Kidney (tissue), 14 donors: ENCODE results near the gene DCXR. TPM values are rescaled to one million over a fixed set of nuclear protein-coding genes. Genes with fewer than 3 reads are reported as not detected.
A peak's percentile ranks its signal among the peaks of the same experiment; 100 is the strongest.

Source experiments
- DNase-seq, 5 donors: peaks; one replicate each; pipeline ENCODE4 v3.0.0-alpha.2; 2013 to 2020
- FAIRE-seq: peaks from 2 replicates; lab custom pipeline; 2012; peaks lifted over from hg19 to GRCh38; lab: Jason Lieb, UNC
- H3K27ac ChIP-seq, 2 donors: one replicate each; pipeline ENCODE4 v1.7.0; 2013; ENCODE audit warnings: low read depth in 2 of 2, low read length in 2 of 2, inconsistent platforms in 1 of 2
- H3K27me3 ChIP-seq: one replicate; pipeline ENCODE4 v1.7.1; 2013; ENCODE audit warnings: low read length, inconsistent platforms; ENCODE audit not compliant: control insufficient read depth, insufficient read depth
- H3K36me3 ChIP-seq, 3 donors: one replicate each; pipeline versions ENCODE4 v1.7.0 to v1.7.1; 2013; ENCODE audit warnings: low read length in 3 of 3, control low read depth in 1 of 3, inconsistent platforms in 1 of 3; ENCODE audit not compliant: insufficient read depth in 3 of 3, control insufficient read depth in 2 of 3
- H3K4me1 ChIP-seq, 3 donors: one replicate each; pipeline versions ENCODE4 v1.7.0 to v1.7.1; 2013; ENCODE audit warnings: low read length in 3 of 3, inconsistent platforms in 1 of 3, low read depth in 1 of 3; ENCODE audit not compliant: control insufficient read depth in 2 of 3, insufficient read depth in 2 of 3
- H3K4me3 ChIP-seq, 3 donors: one replicate each; pipeline versions ENCODE4 v1.7.0 to v1.8.1; 2013; ENCODE audit warnings: low read length in 3 of 3, control low read depth in 1 of 3, inconsistent platforms in 1 of 3
- H3K9ac ChIP-seq, 3 donors: one replicate each; pipeline versions ENCODE4 v1.7.0 to v1.7.1; 2013; ENCODE audit warnings: low read length in 3 of 3, control low read depth in 1 of 3, inconsistent platforms in 1 of 3
- H3K9me3 ChIP-seq, 3 donors: one replicate each; pipeline versions ENCODE4 v1.7.0 to v1.7.1; 2013; ENCODE audit warnings: low read length in 3 of 3, control low read depth in 1 of 3, inconsistent platforms in 1 of 3; ENCODE audit not compliant: control insufficient read depth in 2 of 3, insufficient read depth in 1 of 3
- CTCF ChIP-seq: IDR thresholded peaks from 3 replicates; pipeline ENCODE4 v1.5.1; 2012; ENCODE audit warnings: mild to moderate bottlenecking, moderate library complexity, borderline replicate concordance; ENCODE audit not compliant: insufficient read depth; ENCODE audit errors: extremely low read depth
- intact Hi-C: fragments of 100-400 bp; cut with DNase I; formaldehyde crosslinking; loops from one replicate; pipeline ENCODE4 v1.11.1; 2022
- polyA plus RNA-seq: library from polyadenylated mRNA; stranded (reverse); fragments of 350-450 nt; fragmentation: Illumina TruSeq; extraction: RNeasy Lipid Tissue Mini Kit (QIAGEN cat#74804); gene quantifications from one replicate; pipeline ENCODE4 v1.2.3, GENCODE V29; 2014; ENCODE audit warnings: low read depth, low replicate concordance; ENCODE audit not compliant: insufficient read depth
- total RNA-seq: library from RNA; stranded (reverse); fragmentation: NEBNext Ultra II Directional; extraction: Animal tissue kit (Norgen Biotek cat#: 25700); gene quantifications from one replicate; pipeline ENCODE4 v1.2.1, GENCODE V29; 2021
- donor health status: control.
- donor health status: control.
- donor health status: control.
- donor health status: control.
- donor health status: control.
- donor health status: DM: yes; HTN: yes; CAD: no.
- donor health status: Normal renal cell carcinoma (clear cell type).

Gene DCXR
- total and polyA plus RNA-seq, 2 donors from 2014 or later, result 102 to 551 TPM

- intact Hi-C loops, result no loop called here
- Histone ChIP-seq H3K27me3 (no peaks in the 10 kb centered on the region), H3K9ac (no peak overlapping the region), H3K4me3 (no peak overlapping the region), H3K4me1 (peaks cover 0 to 30% (median 6%) of the 10 kb centered on the region in 3 donors), H3K27ac (no peak overlapping the region), H3K9me3 (no peaks in the 10 kb centered on the region), H3K36me3 (no peaks in the 10 kb centered on the region)
- DNase-seq (no peak), FAIRE-seq (no peak)
- TF ChIP-seq CTCF, result no peak
Observed at GRCh38 chr17:82025401-82026107, 11.9 kb downstream of the DCXR start.

- H3K4me3 ChIP-seq, result no peak overlapping the region
- H3K27me3 ChIP-seq, result no peaks in the 10 kb centered on the region
- TF ChIP-seq CTCF, result no peak
- H3K9me3 ChIP-seq, result no peaks in the 10 kb centered on the region
- FAIRE-seq, result no peak
- H3K36me3 ChIP-seq, result no peaks in the 10 kb centered on the region
- DNase-seq, result no peak
- H3K27ac ChIP-seq, result no peak overlapping the region
- no peak overlapping the region for H3K9ac ChIP-seq
- peaks cover 0 to 24% (median 6%) of the 10 kb centered on the region in 3 donors for H3K4me1 ChIP-seq
- intact Hi-C loops, result no loop called here
Observed at GRCh38 chr17:82024859-82025258, 12.6 kb downstream of the DCXR start.

- Histone ChIP-seq H3K4me1 (peaks cover 0 to 24% (median 6%) of the 10 kb centered on the region in 3 donors), H3K36me3 (no peaks in the 10 kb centered on the region), H3K9me3 (no peaks in the 10 kb centered on the region), H3K27me3 (no peaks in the 10 kb centered on the region), H3K27ac (no peak overlapping the region), H3K9ac (peak overlapping the region in 1 of 3 donors; percentile 34), H3K4me3 (peak overlapping the region; percentile 36 to 63 (median 52))
- DNase-seq, result peak in 2 of 5 donors; percentile 37 to 82
- intact Hi-C loops, result no loop called here
- no peak for TF ChIP-seq CTCF
- FAIRE-seq, result no peak
Observed at GRCh38 chr17:82023447-82024241, 13.9 kb downstream of the DCXR start.
